ENCODE measurements around the gene DHRS13.

GRCh38 chr17:28941251-28941650, 38.4 kb upstream of the DHRS13 start:
- TF ChIP-seq GATA2 (IDR thresholded peaks at IDR 0.05; ENCODE audit: low read depth, low read length) (no peak), GATA3 (IDR thresholded peaks at IDR 0.05; ENCODE audit: low read depth, low read length) (no peak)
